DMS53 treated with DMSO at 0.1 percent for 48 hours (cell line): Measurements from ENCODE around the gene RPS6KA1.
A peak's percentile ranks its signal among the peaks of the same experiment; 100 is the strongest.

Source experiments
- DNase-seq: peaks from one replicate; lab custom pipeline; 2025; ENCODE audit not compliant: unreplicated experiment; lab: John Stamatoyannopoulos, UW

The RPS6KA1 gene

GRCh38 chr1:26531651-26532131 lies 2.1 kb downstream of the RPS6KA1 start:
- DNase-seq: no peak

DNA sequence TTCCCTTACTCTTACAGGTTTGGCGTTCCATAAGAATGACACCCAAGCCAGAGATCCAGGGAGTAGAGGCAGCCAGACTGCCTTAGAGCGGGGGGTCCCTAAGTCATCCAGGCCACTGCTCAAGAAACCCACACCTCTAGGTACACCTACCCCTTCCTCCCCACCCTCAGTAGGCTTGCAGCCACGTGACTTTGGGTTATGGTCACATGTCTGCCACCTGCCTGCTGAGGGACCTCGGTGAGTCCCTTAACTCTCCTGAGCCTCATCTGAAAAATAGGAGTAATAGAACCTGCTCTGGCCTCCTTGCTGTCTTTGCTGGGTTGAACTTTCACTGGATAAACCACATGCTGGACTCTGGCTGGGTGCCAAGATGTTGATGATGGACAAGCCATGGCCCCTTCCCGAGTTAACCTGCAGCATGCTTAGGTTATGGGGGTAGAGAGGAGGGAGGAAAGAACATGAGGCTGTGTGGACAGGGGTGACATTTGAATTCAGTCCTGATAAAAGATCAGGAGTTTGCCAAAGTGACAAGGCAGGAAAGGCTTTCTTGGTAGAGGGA lies 4.5 kb downstream of the RPS6KA1 start:
- no peak for DNase-seq

DNA sequence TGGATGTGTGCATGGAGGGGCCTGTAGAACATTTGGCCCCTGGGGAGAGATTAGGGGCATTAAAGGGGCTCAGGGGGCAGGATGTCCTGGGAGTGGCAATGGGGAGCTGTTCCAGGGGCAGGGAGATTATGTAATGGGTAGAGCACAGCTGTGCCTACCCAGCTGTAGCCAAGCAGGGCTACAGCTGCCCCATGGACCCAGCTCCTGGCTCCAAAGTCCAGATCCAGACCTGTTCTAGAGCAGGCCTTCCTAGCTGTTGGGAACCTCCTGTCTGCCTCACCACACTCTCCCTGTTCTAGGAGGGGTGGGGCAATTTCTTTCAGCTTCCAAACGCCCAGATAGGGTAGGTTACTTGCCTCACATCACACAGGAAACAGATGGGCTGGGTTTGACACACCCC lies 5.6 kb downstream of the RPS6KA1 start:
- DNase-seq: no peak

- no peak for DNase-seq
Observed at GRCh38 chr1:26536081-26536480, 6.5 kb downstream of the RPS6KA1 start.

DNA sequence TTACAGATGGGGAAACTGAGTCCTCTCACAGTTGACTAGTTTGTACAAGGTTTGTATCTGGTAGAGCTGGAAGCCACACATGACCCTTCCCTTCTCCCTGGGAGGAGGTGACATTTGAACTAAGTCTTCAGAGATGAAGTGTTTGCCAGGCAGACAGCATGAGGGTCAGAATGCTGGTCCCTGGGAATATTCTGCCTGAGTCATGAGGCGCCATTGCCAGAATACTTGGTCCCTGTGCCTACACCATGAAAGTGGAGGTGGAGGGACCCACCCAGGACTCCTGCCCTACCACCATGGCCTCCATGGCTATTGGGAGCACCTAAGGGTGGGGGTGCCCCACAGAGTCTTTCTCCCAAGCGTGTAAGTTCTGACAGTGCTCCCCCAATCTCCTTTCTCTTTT lies 7.0 kb downstream of the RPS6KA1 start:
- no peak for DNase-seq

- peak; percentile 95 for DNase-seq
Observed at GRCh38 chr1:26537951-26538352, 8.4 kb downstream of the RPS6KA1 start.

DNA sequence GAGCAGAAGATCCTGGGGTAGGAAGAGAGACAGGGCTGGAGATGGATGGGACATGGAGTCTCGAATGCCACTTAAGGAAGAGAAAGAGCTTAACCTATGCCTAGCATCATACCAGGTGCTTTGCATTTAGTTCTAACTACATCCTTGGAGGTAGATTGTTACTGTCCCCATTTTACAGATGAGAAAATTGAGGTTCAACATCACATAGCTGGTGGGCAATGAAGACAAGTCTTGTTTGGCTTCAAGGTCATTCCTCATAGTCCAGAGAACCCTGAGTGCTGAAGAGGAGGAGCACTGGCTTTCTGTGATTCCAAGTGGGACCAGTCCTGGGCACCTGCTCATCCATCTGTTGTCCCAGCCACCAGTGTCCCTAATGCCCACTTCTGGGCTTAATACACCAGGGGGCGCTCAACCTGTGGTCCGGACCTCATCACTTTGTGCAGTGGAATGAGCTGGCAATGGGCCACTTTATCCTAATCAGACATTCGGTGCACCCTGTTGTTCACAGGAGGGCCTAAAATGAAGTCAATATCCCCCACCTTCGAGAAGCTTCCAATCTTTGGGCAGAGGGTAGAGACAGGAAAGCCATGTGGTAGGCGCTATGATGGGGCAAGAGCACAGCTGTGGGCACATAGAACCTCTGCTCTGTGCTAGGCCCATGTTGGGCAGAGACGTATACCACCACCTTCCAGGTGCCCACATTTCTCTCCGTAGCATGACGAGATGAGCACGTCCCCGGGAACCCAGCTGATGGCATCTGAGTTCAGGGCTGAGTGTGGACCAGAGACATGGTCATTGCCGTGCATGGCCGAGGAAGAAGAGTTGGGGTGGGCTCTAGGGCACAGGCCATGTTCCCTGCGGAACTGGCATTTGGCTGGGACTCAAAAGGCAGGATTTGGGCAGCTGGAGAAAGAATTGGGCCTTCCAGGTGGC lies 9.2 kb downstream of the RPS6KA1 start:
- no peak for DNase-seq

DNA sequence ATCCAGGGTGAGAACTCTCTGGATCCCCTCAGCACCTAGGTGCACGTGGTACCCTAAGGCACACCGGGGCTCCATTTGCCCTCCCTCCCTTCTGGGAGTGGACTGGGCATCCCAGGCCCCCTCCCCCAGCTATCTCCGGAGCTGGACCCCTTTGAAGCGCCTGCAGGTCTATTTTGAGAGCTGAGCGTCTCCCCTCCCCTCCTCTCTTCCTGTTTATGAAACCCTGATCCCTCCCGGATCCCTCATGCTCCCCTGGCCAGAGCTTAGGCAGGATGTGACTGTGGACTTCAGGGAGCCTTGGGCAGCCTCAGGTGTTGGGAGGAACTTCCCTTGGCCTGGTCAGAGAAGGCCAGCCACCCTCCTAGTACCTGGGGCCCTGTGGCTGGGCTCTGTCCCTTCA lies 10.2 kb downstream of the RPS6KA1 start:
- DNase-seq: no peak

GRCh38 chr1:26540351-26540750 lies 10.8 kb downstream of the RPS6KA1 start:
- no peak for DNase-seq

- no peak for DNase-seq
Observed at GRCh38 chr1:26541431-26541815, 11.9 kb downstream of the RPS6KA1 start.

- no peak for DNase-seq
Observed at GRCh38 chr1:26541816-26542711, 12.5 kb downstream of the RPS6KA1 start.

- no peak for DNase-seq
Observed at GRCh38 chr1:26542771-26543451, 13.3 kb downstream of the RPS6KA1 start.

DNA sequence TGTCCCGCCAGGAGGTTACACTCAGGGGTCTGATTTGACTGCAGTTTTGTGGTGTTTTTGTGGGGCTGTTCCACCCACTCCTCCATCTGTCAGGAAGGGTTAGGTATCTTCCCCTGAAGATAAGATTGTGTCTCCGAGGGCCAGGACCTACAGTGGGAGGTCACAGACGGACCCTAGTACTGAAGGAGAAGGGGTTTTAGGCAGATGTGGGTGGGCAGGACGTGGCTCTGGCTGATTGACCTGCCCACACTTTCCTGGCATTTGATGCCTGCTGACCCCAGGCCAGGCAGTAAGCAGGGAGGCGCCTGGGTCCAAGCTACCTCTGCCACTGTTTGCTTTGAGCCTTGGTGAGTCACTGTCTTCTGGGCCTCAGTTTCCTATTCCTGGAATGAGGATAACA lies 13.9 kb downstream of the RPS6KA1 start:
- no peak for DNase-seq

GRCh38 chr1:26544126-26544525 lies 14.6 kb downstream of the RPS6KA1 start:
- DNase-seq: no peak

GRCh38 chr1:26545969-26546323 lies 16.4 kb downstream of the RPS6KA1 start:
- DNase-seq: no peak

GRCh38 chr1:26546375-26546774 lies 16.8 kb downstream of the RPS6KA1 start:
- no peak for DNase-seq

DNA sequence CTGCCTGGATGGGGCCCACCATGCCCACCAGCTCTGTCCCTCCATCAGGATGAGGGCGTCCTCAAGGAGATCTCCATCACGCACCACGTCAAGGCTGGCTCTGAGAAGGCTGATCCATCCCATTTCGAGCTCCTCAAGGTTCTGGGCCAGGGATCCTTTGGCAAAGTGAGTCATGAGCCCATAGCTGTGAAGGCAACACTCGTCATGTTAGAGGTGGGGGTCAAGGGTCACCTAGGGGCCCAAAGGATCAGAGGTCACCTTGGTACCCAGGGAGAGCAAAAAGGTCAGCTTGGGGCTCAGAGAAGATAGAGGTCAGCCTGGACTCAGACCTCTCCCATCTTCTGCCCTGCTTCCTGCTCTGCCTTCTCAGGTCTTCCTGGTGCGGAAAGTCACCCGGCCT lies 17.3 kb downstream of the RPS6KA1 start:
- no peak for DNase-seq

- DNase-seq: no peak
Observed at GRCh38 chr1:26548841-26549240, 19.3 kb downstream of the RPS6KA1 start.

DNA sequence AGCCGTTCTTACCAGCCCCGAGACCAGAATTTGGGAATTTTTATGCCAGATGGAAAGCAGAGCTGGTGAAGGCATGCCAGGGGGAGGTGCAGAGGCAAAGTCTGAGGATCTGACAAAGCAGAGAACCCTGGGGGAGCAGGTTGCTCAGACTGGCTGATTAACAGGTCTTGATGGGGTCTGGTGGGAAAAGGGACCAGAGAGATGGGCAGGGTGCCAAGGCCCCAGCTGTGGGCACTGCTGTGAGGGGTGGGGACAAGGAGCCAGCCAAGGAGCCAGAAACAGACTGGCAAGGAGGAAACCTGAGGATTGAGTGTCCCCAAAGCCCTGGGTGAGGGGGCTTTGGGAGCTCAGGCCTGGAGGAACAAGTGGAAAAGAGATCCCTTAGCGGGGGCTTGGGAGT lies 21.4 kb downstream of the RPS6KA1 start:
- DNase-seq: no peak

DNA sequence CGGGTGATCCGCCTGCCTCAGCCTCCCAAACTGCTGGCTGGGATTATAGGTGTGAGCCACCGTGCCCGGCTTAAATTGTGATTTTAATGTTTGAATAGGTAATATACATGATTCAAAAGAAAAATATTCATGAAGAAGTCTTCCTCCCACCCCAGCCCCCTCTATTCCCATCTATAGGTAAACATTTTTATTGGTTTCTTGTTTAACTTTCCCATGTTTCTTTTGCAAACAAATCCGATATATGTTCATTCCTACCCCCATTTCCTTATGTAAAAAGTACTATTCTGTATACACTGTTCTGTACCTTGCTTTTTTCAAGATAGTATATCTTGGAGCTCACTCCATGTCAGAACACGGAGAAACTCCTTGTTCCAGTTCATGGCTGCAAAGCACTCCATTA lies 23.2 kb downstream of the RPS6KA1 start:
- no peak for DNase-seq
